ENCODE measurements around the gene NUPR1. TPM values are rescaled to one million over a fixed set of nuclear protein-coding genes. Genes with fewer than 3 reads are reported as not detected.
"Not testable (repeated sequence)": the region's sequence is repeated elsewhere in the genome, so short reads cannot be mapped to it uniquely, and the experiment has no call there.

NUPR1 gene
- total RNA-seq, 8 experiments from 2014 or later: 0.05 to 108 (median 15.4) TPM

- Histone ChIP-seq H3K4me3 (no peak overlapping the region), H3K27ac (no peak overlapping the region), H3K4me1 (replicated peaks in 1 of 2) (peaks cover 0 to 4% of the 10 kb centered on the region in 2 donors)
- 88 to 100% (median 100%) methylated on average over 1 to 2 of the region's 2 CpGs; no CpG with 5 or more reads in 2 of the 10 experiments for WGBS, 10 experiments
- no peak for ATAC-seq (replicated peaks in 6 of 8)
- in situ Hi-C loops (cut with MboI; ENCODE audit: low pct_unique_long_range_greater_than_20kb in 2 of 9, low sequenced_read_pairs in 9 of 9, unreplicated experiment in 9 of 9): no loop called here
Measured at GRCh38 chr16:28567292-28567691, 28.5 kb upstream of the NUPR1 start.

GRCh38 chr16:28566233-28566925, 27.6 kb upstream of the NUPR1 start:
- in situ Hi-C loops (cut with MboI; ENCODE audit: low pct_unique_long_range_greater_than_20kb in 2 of 9, low sequenced_read_pairs in 9 of 9, unreplicated experiment in 9 of 9); ATAC-seq (replicated peaks in 6 of 8); H3K4me3 ChIP-seq; H3K27ac ChIP-seq; H3K4me1 ChIP-seq (replicated peaks in 1 of 2): not testable (repeated sequence)
- WGBS, 10 experiments: 67 to 100% (median 100%) methylated on average over 1 to 4 of the region's 4 CpGs; no CpG with 5 or more reads in 3 of the 10 experiments

- WGBS, 10 experiments: 50 to 100% (median 89%) methylated on average over 1 to 6 of the region's 6 CpGs; no CpG with 5 or more reads in 1 of the 10 experiments
- in situ Hi-C loops (cut with MboI; ENCODE audit: low pct_unique_long_range_greater_than_20kb in 2 of 9, low sequenced_read_pairs in 9 of 9, unreplicated experiment in 9 of 9): no loop called here
- Histone ChIP-seq H3K27ac (no peak overlapping the region), H3K4me3 (no peak overlapping the region), H3K4me1 (replicated peaks in 1 of 2) (no peaks in the 10 kb centered on the region)
- ATAC-seq (replicated peaks in 6 of 8): no peak
Measured at GRCh38 chr16:28563218-28563617, 24.4 kb upstream of the NUPR1 start.

- no peak for ATAC-seq (replicated peaks in 6 of 8)
- no peak overlapping the region for H3K4me3 ChIP-seq
- H3K27ac ChIP-seq: no peak overlapping the region
- H3K4me1 ChIP-seq (replicated peaks in 1 of 2): no peaks in the 10 kb centered on the region
- in situ Hi-C loops (cut with MboI; ENCODE audit: low pct_unique_long_range_greater_than_20kb in 2 of 9, low sequenced_read_pairs in 9 of 9, unreplicated experiment in 9 of 9): no loop called here
- WGBS, 10 experiments: 85 to 100% (median 98%) methylated on average over 1 to 4 of the region's 4 CpGs; no CpG with 5 or more reads in 2 of the 10 experiments
Measured at GRCh38 chr16:28562199-28562598, 23.4 kb upstream of the NUPR1 start.

- Histone ChIP-seq H3K4me3 (no peak overlapping the region), H3K4me1 (replicated peaks in 1 of 2) (no peaks in the 10 kb centered on the region), H3K27ac (no peak overlapping the region)
- in situ Hi-C loops (cut with MboI; ENCODE audit: low pct_unique_long_range_greater_than_20kb in 2 of 9, low sequenced_read_pairs in 9 of 9, unreplicated experiment in 9 of 9): no loop called here
- no peak for ATAC-seq (replicated peaks in 6 of 8)
- 45 to 100% (median 81%) methylated on average over 1 to 3 of the region's 7 CpGs; no CpG with 5 or more reads in 2 of the 10 experiments for WGBS, 10 experiments
Measured at GRCh38 chr16:28561557-28562187, 22.9 kb upstream of the NUPR1 start.

GRCh38 chr16:28558456-28558855, 19.7 kb upstream of the NUPR1 start:
- in situ Hi-C loops (cut with MboI; ENCODE audit: low pct_unique_long_range_greater_than_20kb in 2 of 9, low sequenced_read_pairs in 9 of 9, unreplicated experiment in 9 of 9): no loop called here
- no peak overlapping the region for H3K27ac ChIP-seq

GRCh38 chr16:28556914-28557320, 18.1 kb upstream of the NUPR1 start:
- whole genome bisulfite sequencing, 10 experiments: 80 to 100% (median 90%) methylated on average over 1 of the region's 2 CpGs; no CpG with 5 or more reads in 6 of the 10 experiments
- no peak for ATAC-seq (replicated peaks in 6 of 8)
- no peak overlapping the region for H3K4me3 ChIP-seq
- H3K4me1 ChIP-seq (replicated peaks in 1 of 2): peaks cover 0 to 9% of the 10 kb centered on the region in 2 donors
- no peak overlapping the region for H3K27ac ChIP-seq
- in situ Hi-C loops (cut with MboI; ENCODE audit: low pct_unique_long_range_greater_than_20kb in 2 of 9, low sequenced_read_pairs in 9 of 9, unreplicated experiment in 9 of 9): no loop called here

More at GRCh38 chr16:28558456-28558855, 19.7 kb upstream of the NUPR1 start:
- WGBS, 10 experiments: 0 to 97% (median 75%) methylated on average over 1 to 3 of the region's 3 CpGs; no CpG with 5 or more reads in 3 of the 10 experiments
- peaks cover 0 to 6% of the 10 kb centered on the region in 2 donors for H3K4me1 ChIP-seq (replicated peaks in 1 of 2)
- no peak for ATAC-seq (replicated peaks in 6 of 8)
- H3K4me3 ChIP-seq: no peak overlapping the region

GRCh38 chr16:28555561-28555960, 16.8 kb upstream of the NUPR1 start:
- no peak for ATAC-seq (replicated peaks in 6 of 8)
- in situ Hi-C loops (cut with MboI; ENCODE audit: low pct_unique_long_range_greater_than_20kb in 2 of 9, low sequenced_read_pairs in 9 of 9, unreplicated experiment in 9 of 9): no loop called here
- WGBS, 10 experiments: 29 to 100% (median 92%) methylated on average over 1 to 2 of the region's 2 CpGs; no CpG with 5 or more reads in 1 of the 10 experiments
- peaks cover 0 to 9% of the 10 kb centered on the region in 2 donors for H3K4me1 ChIP-seq (replicated peaks in 1 of 2)
- no peak overlapping the region for H3K4me3 ChIP-seq
- H3K27ac ChIP-seq: no peak overlapping the region

GRCh38 chr16:28554634-28555423, 16.1 kb upstream of the NUPR1 start:
- in situ Hi-C loops (cut with MboI; ENCODE audit: low pct_unique_long_range_greater_than_20kb in 2 of 9, low sequenced_read_pairs in 9 of 9, unreplicated experiment in 9 of 9): no loop called here
- 43 to 98% (median 81%) methylated on average over 3 to 15 of the region's 15 CpGs; no CpG with 5 or more reads in 2 of the 10 experiments for WGBS, 10 experiments
- Histone ChIP-seq H3K4me1 (replicated peaks in 1 of 2) (peaks cover 0 to 9% of the 10 kb centered on the region in 2 donors), H3K27ac (no peak overlapping the region), H3K4me3 (peak overlapping the region; percentile 62 to 99 (median 82))
- no peak for ATAC-seq (replicated peaks in 6 of 8)

GRCh38 chr16:28553776-28554633, 15.2 kb upstream of the NUPR1 start, which contains the start of gene SGF29:
Gene SGF29 (plus strand): TSS chr16:28553920. CDS start chr16:28581070, 27,150 bp downstream.
- Histone ChIP-seq H3K27ac (peak within 1 kb of the TSS; percentile 97 to 98), H3K4me3 (peak within 1 kb of the TSS; percentile 62 to 99 (median 82)), H3K4me1 (replicated peaks in 1 of 2) (peaks cover 0 to 9% of the 10 kb centered on the region in 2 donors)
- WGBS, 10 experiments: 0 to 3% (median 1%) methylated on average over 5 to 26 of the region's 88 CpGs; no CpG with 5 or more reads in 3 of the 10 experiments
- peak; percentile 89 to 96 (median 94) for ATAC-seq (replicated peaks in 6 of 8)
- in situ Hi-C loops (cut with MboI; ENCODE audit: low pct_unique_long_range_greater_than_20kb in 2 of 9, low sequenced_read_pairs in 9 of 9, unreplicated experiment in 9 of 9): no loop called here

GRCh38 chr16:28549301-28549899, 10.6 kb upstream of the NUPR1 start:
- no peak overlapping the region for H3K4me3 ChIP-seq
- H3K4me1 ChIP-seq (replicated peaks in 1 of 2): peaks cover 0 to 4% of the 10 kb centered on the region in 2 donors
- ATAC-seq (replicated peaks in 6 of 8): peak in 2 of 8 experiments; percentile 5 to 24
- 8 to 89% (median 75%) methylated on average over 1 to 11 of the region's 11 CpGs; no CpG with 5 or more reads in 1 of the 10 experiments for WGBS, 10 experiments
- no peak overlapping the region for H3K27ac ChIP-seq
- in situ Hi-C loops (cut with MboI; ENCODE audit: low pct_unique_long_range_greater_than_20kb in 2 of 9, low sequenced_read_pairs in 9 of 9, unreplicated experiment in 9 of 9): no loop called here

Data from motor neuron (in vitro differentiated cells).